Measurements from ENCODE around the gene TMEM106B.
A peak's percentile ranks its signal among the peaks of the same experiment; 100 is the strongest.

Gene TMEM106B

GRCh38 chr7:12239806-12240205 lies 28.7 kb downstream of the TMEM106B start:
- no peak for DNase-seq (ENCODE audit: low read depth)
- no peak for TF ChIP-seq CTCF (conservative IDR thresholded peaks at IDR 0.05; ENCODE audit: control insufficient read depth, insufficient read depth, low read depth, low read length)
- H3K4me3 ChIP-seq (ENCODE audit: control insufficient read depth, low read depth, low read length), result no peak overlapping the region

GRCh38 chr7:12244129-12244528 lies 33.0 kb downstream of the TMEM106B start:
- no peak overlapping the region for H3K4me3 ChIP-seq (ENCODE audit: control insufficient read depth, low read depth, low read length)
- DNase-seq (ENCODE audit: low read depth), result peak; percentile 17

GRCh38 chr7:12244694-12245093 lies 33.6 kb downstream of the TMEM106B start:
- DNase-seq (ENCODE audit: low read depth), result no peak
- TF ChIP-seq CTCF (conservative IDR thresholded peaks at IDR 0.05; ENCODE audit: control insufficient read depth, insufficient read depth, low read depth, low read length), result no peak

More at GRCh38 chr7:12244129-12244528, 33.0 kb downstream of the TMEM106B start:
- peak; percentile 33 for TF ChIP-seq CTCF (conservative IDR thresholded peaks at IDR 0.05; ENCODE audit: control insufficient read depth, insufficient read depth, low read depth, low read length)

GRCh38 chr7:12249706-12250105 lies 38.6 kb downstream of the TMEM106B start:
- no peak overlapping the region for H3K4me3 ChIP-seq (ENCODE audit: control insufficient read depth, low read depth, low read length)
- no peak for DNase-seq (ENCODE audit: low read depth)
- TF ChIP-seq CTCF (conservative IDR thresholded peaks at IDR 0.05; ENCODE audit: control insufficient read depth, insufficient read depth, low read depth, low read length), result no peak

More at GRCh38 chr7:12244694-12245093, 33.6 kb downstream of the TMEM106B start:
- no peak overlapping the region for H3K4me3 ChIP-seq (ENCODE audit: control insufficient read depth, low read depth, low read length)

- TF ChIP-seq CTCF (conservative IDR thresholded peaks at IDR 0.05; ENCODE audit: control insufficient read depth, insufficient read depth, low read depth, low read length), result no peak
- no peak overlapping the region for H3K4me3 ChIP-seq (ENCODE audit: control insufficient read depth, low read depth, low read length)
- DNase-seq (ENCODE audit: low read depth), result no peak
These were observed 39.1 kb downstream of the TMEM106B start for GRCh38 chr7:12250232-12250631.

GRCh38 chr7:12256090-12256489 lies 45.0 kb downstream of the TMEM106B start:
- no peak for TF ChIP-seq CTCF (conservative IDR thresholded peaks at IDR 0.05; ENCODE audit: control insufficient read depth, insufficient read depth, low read depth, low read length)
- DNase-seq (ENCODE audit: low read depth), result peak; percentile 25
- no peak overlapping the region for H3K4me3 ChIP-seq (ENCODE audit: control insufficient read depth, low read depth, low read length)

GRCh38 chr7:12257582-12257981 lies 46.5 kb downstream of the TMEM106B start:
- no peak overlapping the region for H3K4me3 ChIP-seq (ENCODE audit: control insufficient read depth, low read depth, low read length)
- no peak for TF ChIP-seq CTCF (conservative IDR thresholded peaks at IDR 0.05; ENCODE audit: control insufficient read depth, insufficient read depth, low read depth, low read length)
- peak; percentile 55 for DNase-seq (ENCODE audit: low read depth)
